K562 (cell line): Measurements from ENCODE around the gene DEK.

ENCODE experiments used
- CEBPB ChIP-seq: fragments of 450-650 bp; IDR thresholded peaks from 2 replicates; pipeline ENCODE4 v1.6.1; 2016; ENCODE audit warnings: missing genetic modification characterization, missing compliant biosample characterization
- CHD2 ChIP-seq: IDR thresholded peaks from 2 replicates; pipeline ENCODE4 v1.6.1; 2011; ENCODE audit warnings: low read depth, low read length
- CTBP1 ChIP-seq: fragments of 450-650 bp; IDR thresholded peaks from 2 replicates; pipeline ENCODE4 v1.6.1; 2016; ENCODE audit warnings: borderline replicate concordance
- HMG20A ChIP-seq: fragments of 450-650 bp; formaldehyde crosslinking; conservative IDR thresholded peaks from 2 replicates; pipeline ENCODE4 v1.4.0; 2020; ENCODE audit warnings: mild to moderate bottlenecking, mixed read lengths
- IFI16 ChIP-seq: fragments of 250-450 bp; sonication (Bioruptor Pico); IDR thresholded peaks from 2 replicates; pipeline ENCODE4 v2.1.2; 2022; ENCODE audit warnings: mild to moderate bottlenecking, inconsistent platforms
- NBN ChIP-seq: fragments of 450-650 bp; IDR thresholded peaks from 2 replicates; pipeline ENCODE4 v1.6.1; 2016; ENCODE audit warnings: low read depth, mild to moderate bottlenecking
- NFIC ChIP-seq: fragments of 450-650 bp; IDR thresholded peaks from 2 replicates; pipeline ENCODE4 v1.6.1; 2017; ENCODE audit warnings: mild to moderate bottlenecking, inconsistent platforms
- POLR2A ChIP-seq: fragments of 450-650 bp; conservative IDR thresholded peaks from 2 replicates; pipeline ENCODE4 v1.6.1; 2016
- TEAD2 ChIP-seq: fragments of 450-650 bp; IDR thresholded peaks from 2 replicates; pipeline ENCODE4 v1.6.1; 2016; ENCODE audit warnings: missing genetic modification characterization, control low read depth, missing compliant biosample characterization
- ZNF780A ChIP-seq: fragments of 250-450 bp; sonication (Bioruptor Pico); IDR thresholded peaks from 2 replicates; pipeline ENCODE4 v1.5.0; 2021; ENCODE audit warnings: mild to moderate bottlenecking
- TF ChIP-seq, protein P1 (sequence below): IDR thresholded peaks from 3 replicates; pipeline ENCODE4 v1.6.1; 2011; ENCODE audit warnings: borderline replicate concordance, mild to moderate bottlenecking; ENCODE audit not compliant: insufficient read length, insufficient read depth
- TF ChIP-seq, protein P2 (sequence below): sonication (generic); formaldehyde crosslinking; IDR thresholded peaks from 2 replicates; pipeline ENCODE4 v1.8.1; 2023; ENCODE audit warnings: mild to moderate bottlenecking, missing genetic modification reagents
- TF ChIP-seq, protein P3 (sequence below), 3 experiments: IDR thresholded peaks in 2 of 3; conservative IDR thresholded peaks in 1 of 3; 2 replicates each; pipeline ENCODE4 v1.5.1; 2011 to 2012; ENCODE audit warnings: low read length in 3 of 3, mild to moderate bottlenecking in 3 of 3, control low read depth in 2 of 3, improper control_type of control experiment in 1 of 3, inconsistent platforms in 1 of 3, low read depth in 1 of 3, mixed read lengths in 1 of 3, moderate library complexity in 1 of 3; ENCODE audit not compliant: insufficient read depth in 2 of 3
- TF ChIP-seq, protein P4 (sequence below): fragments of 250-450 bp; sonication (Bioruptor Pico); IDR thresholded peaks from 2 replicates; pipeline ENCODE4 v1.4.0; 2020; ENCODE audit warnings: mild to moderate bottlenecking, moderate library complexity

DNA sequence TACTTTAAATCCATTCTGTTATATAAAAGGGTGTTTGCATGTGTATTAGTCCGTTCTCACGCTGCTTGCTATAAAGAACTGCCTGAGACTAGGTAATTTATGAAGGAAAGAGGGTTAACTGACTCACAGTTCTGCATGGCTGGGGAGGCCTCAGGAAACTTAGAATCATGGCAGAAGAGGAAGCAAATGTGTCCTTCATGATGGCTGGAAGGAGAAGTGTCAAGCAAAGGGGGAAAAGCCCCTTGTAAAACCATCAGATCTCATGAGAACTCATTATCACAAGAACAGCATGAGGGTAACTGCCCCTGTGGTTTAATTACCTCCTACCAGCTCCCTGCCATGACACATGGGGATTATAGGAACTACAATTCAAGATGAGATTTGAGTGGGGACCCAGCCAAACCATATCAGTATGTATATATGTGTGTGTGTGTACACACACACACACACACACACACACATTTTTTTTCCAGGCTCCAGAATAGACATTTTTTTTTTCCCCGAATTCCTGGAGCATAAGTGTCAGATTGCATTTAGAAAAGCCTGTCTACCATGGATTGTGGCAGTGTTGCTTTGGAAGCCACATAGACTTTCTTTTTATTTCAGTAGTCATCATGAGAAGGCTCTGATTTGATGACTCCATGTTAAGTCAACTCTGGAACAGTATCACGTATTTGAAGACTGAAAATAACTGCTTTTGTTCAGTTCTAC lies 77.6 kb downstream of the DEK start:
- TF ChIP-seq ZNF780A (CRISPR knock-in tag), result no peak
- TF ChIP-seq POLR2A, result no peak
- TF ChIP-seq, protein P1, sequence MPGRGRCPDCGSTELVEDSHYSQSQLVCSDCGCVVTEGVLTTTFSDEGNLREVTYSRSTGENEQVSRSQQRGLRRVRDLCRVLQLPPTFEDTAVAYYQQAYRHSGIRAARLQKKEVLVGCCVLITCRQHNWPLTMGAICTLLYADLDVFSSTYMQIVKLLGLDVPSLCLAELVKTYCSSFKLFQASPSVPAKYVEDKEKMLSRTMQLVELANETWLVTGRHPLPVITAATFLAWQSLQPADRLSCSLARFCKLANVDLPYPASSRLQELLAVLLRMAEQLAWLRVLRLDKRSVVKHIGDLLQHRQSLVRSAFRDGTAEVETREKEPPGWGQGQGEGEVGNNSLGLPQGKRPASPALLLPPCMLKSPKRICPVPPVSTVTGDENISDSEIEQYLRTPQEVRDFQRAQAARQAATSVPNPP, result no peak
- TF ChIP-seq CTBP1, result no peak
- no peak for TF ChIP-seq CEBPB (tag)
- no peak for TF ChIP-seq TEAD2
- TF ChIP-seq IFI16 (CRISPR knock-in tag), result no peak
- TF ChIP-seq, protein P2, sequence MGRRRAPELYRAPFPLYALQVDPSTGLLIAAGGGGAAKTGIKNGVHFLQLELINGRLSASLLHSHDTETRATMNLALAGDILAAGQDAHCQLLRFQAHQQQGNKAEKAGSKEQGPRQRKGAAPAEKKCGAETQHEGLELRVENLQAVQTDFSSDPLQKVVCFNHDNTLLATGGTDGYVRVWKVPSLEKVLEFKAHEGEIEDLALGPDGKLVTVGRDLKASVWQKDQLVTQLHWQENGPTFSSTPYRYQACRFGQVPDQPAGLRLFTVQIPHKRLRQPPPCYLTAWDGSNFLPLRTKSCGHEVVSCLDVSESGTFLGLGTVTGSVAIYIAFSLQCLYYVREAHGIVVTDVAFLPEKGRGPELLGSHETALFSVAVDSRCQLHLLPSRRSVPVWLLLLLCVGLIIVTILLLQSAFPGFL (CRISPR knock-in tag), result no peak
- TF ChIP-seq, protein P3, sequence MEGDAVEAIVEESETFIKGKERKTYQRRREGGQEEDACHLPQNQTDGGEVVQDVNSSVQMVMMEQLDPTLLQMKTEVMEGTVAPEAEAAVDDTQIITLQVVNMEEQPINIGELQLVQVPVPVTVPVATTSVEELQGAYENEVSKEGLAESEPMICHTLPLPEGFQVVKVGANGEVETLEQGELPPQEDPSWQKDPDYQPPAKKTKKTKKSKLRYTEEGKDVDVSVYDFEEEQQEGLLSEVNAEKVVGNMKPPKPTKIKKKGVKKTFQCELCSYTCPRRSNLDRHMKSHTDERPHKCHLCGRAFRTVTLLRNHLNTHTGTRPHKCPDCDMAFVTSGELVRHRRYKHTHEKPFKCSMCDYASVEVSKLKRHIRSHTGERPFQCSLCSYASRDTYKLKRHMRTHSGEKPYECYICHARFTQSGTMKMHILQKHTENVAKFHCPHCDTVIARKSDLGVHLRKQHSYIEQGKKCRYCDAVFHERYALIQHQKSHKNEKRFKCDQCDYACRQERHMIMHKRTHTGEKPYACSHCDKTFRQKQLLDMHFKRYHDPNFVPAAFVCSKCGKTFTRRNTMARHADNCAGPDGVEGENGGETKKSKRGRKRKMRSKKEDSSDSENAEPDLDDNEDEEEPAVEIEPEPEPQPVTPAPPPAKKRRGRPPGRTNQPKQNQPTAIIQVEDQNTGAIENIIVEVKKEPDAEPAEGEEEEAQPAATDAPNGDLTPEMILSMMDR (IDR thresholded peaks at IDR 0.05 in 2 of 3, conservative IDR thresholded peaks at IDR 0.05 in 1 of 3; ENCODE audit: insufficient read depth in 2 of 3, low read depth in 1 of 3, low read length in 3 of 3), result no peak
- TF ChIP-seq HMG20A (CRISPR knock-in tag), result no peak
- TF ChIP-seq NBN, result no peak
- TF ChIP-seq CHD2, result no peak
- TF ChIP-seq, protein P4, sequence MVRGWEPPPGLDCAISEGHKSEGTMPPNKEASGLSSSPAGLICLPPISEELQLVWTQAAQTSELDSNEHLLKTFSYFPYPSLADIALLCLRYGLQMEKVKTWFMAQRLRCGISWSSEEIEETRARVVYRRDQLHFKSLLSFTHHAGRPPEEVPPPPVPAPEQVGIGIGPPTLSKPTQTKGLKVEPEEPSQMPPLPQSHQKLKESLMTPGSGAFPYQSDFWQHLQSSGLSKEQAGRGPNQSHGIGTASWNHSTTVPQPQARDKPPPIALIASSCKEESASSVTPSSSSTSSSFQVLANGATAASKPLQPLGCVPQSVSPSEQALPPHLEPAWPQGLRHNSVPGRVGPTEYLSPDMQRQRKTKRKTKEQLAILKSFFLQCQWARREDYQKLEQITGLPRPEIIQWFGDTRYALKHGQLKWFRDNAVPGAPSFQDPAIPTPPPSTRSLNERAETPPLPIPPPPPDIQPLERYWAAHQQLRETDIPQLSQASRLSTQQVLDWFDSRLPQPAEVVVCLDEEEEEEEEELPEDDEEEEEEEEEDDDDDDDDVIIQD (CRISPR knock-in tag), result no peak
- TF ChIP-seq NFIC, result no peak
